Sigmoid colon (tissue), 7 donors: ENCODE results near the gene ASPRV1. TPM values are rescaled to one million over a fixed set of nuclear protein-coding genes. Genes with fewer than 3 reads are reported as not detected.

Source experiments
- DNase-seq: peaks from one replicate; pipeline ENCODE4 v3.0.0-alpha.2; 2019
- H3K27ac ChIP-seq, 4 donors: fragments of 200-600 bp; sonication (generic); one replicate each; pipeline ENCODE4 v1.5.1; 2016 to 2019; ENCODE audit warnings: mild to moderate bottlenecking in 1 of 4
- H3K27me3 ChIP-seq, 3 donors: fragments of 200-600 bp; sonication (generic); one replicate each; pipeline ENCODE4 v1.5.1; 2019; ENCODE audit warnings: mild to moderate bottlenecking in 1 of 3
- H3K36me3 ChIP-seq, 4 donors: fragments of 200-600 bp; sonication (generic); one replicate each; pipeline ENCODE4 v1.5.1; 2016 to 2019
- H3K4me1 ChIP-seq, 4 donors: fragments of 200-600 bp; sonication (generic); one replicate each; pipeline ENCODE4 v1.5.1; 2017 to 2019
- H3K4me3 ChIP-seq, 4 donors: fragments of 200-600 bp; sonication (generic); one replicate each; pipeline ENCODE4 v1.5.1; 2017 to 2019; ENCODE audit warnings: mild to moderate bottlenecking in 2 of 4, moderate library complexity in 1 of 4
- H3K9me3 ChIP-seq, 4 donors: fragments of 200-600 bp in 3 of 4; sonication (generic) in 3 of 4; one replicate each; pipeline versions ENCODE4 v1.5.1 to v1.6.1; 2013 to 2019
- EP300 ChIP-seq, 4 donors: sonication (generic); formaldehyde crosslinking; IDR thresholded peaks; one replicate each; pipeline ENCODE4 v1.6.1; 2017; ENCODE audit warnings: antibody characterized with exemption in 4 of 4
- POLR2A ChIP-seq, 2 donors: fragments of 450-650 bp; IDR thresholded peaks; one replicate each; pipeline ENCODE4 v1.6.1; 2016; ENCODE audit warnings: antibody characterized with exemption in 2 of 2, mild to moderate bottlenecking in 2 of 2, moderate library complexity in 2 of 2
- POLR2AphosphoS5 ChIP-seq, 4 donors: sonication (generic); formaldehyde crosslinking; IDR thresholded peaks; one replicate each; pipeline ENCODE4 v1.6.1; 2017; ENCODE audit warnings: antibody characterized with exemption in 4 of 4
- WGBS, 2 donors: extraction: QIAGEN DNeasy Blood & Tissue Kit; methylation state at CpG; one replicate each; pipeline ENCODE4 v1.1.7; 2013; 5-methylcytosine and 5-hydroxymethylcytosine counted together
- intact Hi-C: fragments of 100-400 bp; cut with DNase I; formaldehyde crosslinking; loops from one replicate; pipeline ENCODE4 v1.15.1; 2023
- polyA plus RNA-seq, 3 donors: library from polyadenylated mRNA; stranded (reverse); fragments of 200-250 nt; gene quantifications; one replicate each; pipeline ENCODE4 v1.2.3, GENCODE V29; 2013
- total RNA-seq, 4 donors: library from RNA; depleted of rRNA; stranded (reverse); fragments of >200 nt; gene quantifications; one replicate each; pipeline ENCODE4 v1.1.0, GENCODE V29; 2016
- TF ChIP-seq, protein P1 (sequence below), 4 experiments: fragments of 450-650 bp in 3 of 4; fragments of 200-600 bp in 1 of 4; IDR thresholded peaks; one replicate each; pipeline ENCODE4 v1.5.1; 2016 to 2019; ENCODE audit warnings: antibody characterized with exemption in 4 of 4, mild to moderate bottlenecking in 3 of 4, moderate library complexity in 2 of 4
- donor health status: healthy with polysubstance abuse.
- donor health status: Bipolar disorder and iron deficiency.
- donor health status: healthy.

Gene ASPRV1
- total and polyA plus RNA-seq, 7 donors: 1.1 to 1.4 (median 1.2) TPM

- H3K36me3 ChIP-seq: no peaks in the 10 kb centered on the region
Observed at GRCh38 chr2:69985216-69985615, 23.8 kb upstream of the ASPRV1 start.

GRCh38 chr2:69983392-69983966 lies 22.0 kb upstream of the ASPRV1 start:
- 81 to 97% methylated on average over 3 of the region's 3 CpGs for WGBS, 2 donors

More at GRCh38 chr2:69985216-69985615, 23.8 kb upstream of the ASPRV1 start:
- intact Hi-C loops: no loop called here
- 93 to 96% methylated on average over 3 of the region's 3 CpGs for WGBS, 2 donors
- no peaks in the 10 kb centered on the region for H3K4me1 ChIP-seq
- TF ChIP-seq POLR2A (IDR thresholded peaks at IDR 0.05) (no peak), EP300 (IDR thresholded peaks at IDR 0.05) (no peak), POLR2AphosphoS5 (IDR thresholded peaks at IDR 0.05) (no peak)
- TF ChIP-seq, protein P1, sequence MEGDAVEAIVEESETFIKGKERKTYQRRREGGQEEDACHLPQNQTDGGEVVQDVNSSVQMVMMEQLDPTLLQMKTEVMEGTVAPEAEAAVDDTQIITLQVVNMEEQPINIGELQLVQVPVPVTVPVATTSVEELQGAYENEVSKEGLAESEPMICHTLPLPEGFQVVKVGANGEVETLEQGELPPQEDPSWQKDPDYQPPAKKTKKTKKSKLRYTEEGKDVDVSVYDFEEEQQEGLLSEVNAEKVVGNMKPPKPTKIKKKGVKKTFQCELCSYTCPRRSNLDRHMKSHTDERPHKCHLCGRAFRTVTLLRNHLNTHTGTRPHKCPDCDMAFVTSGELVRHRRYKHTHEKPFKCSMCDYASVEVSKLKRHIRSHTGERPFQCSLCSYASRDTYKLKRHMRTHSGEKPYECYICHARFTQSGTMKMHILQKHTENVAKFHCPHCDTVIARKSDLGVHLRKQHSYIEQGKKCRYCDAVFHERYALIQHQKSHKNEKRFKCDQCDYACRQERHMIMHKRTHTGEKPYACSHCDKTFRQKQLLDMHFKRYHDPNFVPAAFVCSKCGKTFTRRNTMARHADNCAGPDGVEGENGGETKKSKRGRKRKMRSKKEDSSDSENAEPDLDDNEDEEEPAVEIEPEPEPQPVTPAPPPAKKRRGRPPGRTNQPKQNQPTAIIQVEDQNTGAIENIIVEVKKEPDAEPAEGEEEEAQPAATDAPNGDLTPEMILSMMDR (IDR thresholded peaks at IDR 0.05): no peak
- H3K4me3 ChIP-seq: no peak overlapping the region
- DNase-seq: no peak
- no peaks in the 10 kb centered on the region for H3K27me3 ChIP-seq
- no peak overlapping the region for H3K27ac ChIP-seq
- no peaks in the 10 kb centered on the region for H3K9me3 ChIP-seq

GRCh38 chr2:69979902-69980807 lies 18.7 kb upstream of the ASPRV1 start:
- H3K4me1 ChIP-seq: no peaks in the 10 kb centered on the region
- H3K4me3 ChIP-seq: no peak overlapping the region
- WGBS, 2 donors: 82 to 86% methylated on average over 8 of the region's 8 CpGs
- no peaks in the 10 kb centered on the region for H3K36me3 ChIP-seq
- intact Hi-C loops: no loop called here
- TF ChIP-seq, protein P1 (IDR thresholded peaks at IDR 0.05): no peak
- TF ChIP-seq POLR2A (IDR thresholded peaks at IDR 0.05) (no peak), EP300 (IDR thresholded peaks at IDR 0.05) (no peak), POLR2AphosphoS5 (IDR thresholded peaks at IDR 0.05) (no peak)
- H3K27ac ChIP-seq: no peak overlapping the region
- no peaks in the 10 kb centered on the region for H3K9me3 ChIP-seq
- no peaks in the 10 kb centered on the region for H3K27me3 ChIP-seq
- DNase-seq: no peak

More at GRCh38 chr2:69983392-69983966, 22.0 kb upstream of the ASPRV1 start:
- Histone ChIP-seq H3K4me1 (no peaks in the 10 kb centered on the region), H3K36me3 (no peaks in the 10 kb centered on the region), H3K9me3 (no peaks in the 10 kb centered on the region), H3K4me3 (no peak overlapping the region), H3K27ac (no peak overlapping the region), H3K27me3 (no peaks in the 10 kb centered on the region)
- intact Hi-C loops: no loop called here
- DNase-seq: no peak
- no peak for TF ChIP-seq POLR2A (IDR thresholded peaks at IDR 0.05)
- no peak for TF ChIP-seq EP300 (IDR thresholded peaks at IDR 0.05)
- TF ChIP-seq POLR2AphosphoS5 (IDR thresholded peaks at IDR 0.05): no peak
- TF ChIP-seq, protein P1 (IDR thresholded peaks at IDR 0.05): no peak

DNA sequence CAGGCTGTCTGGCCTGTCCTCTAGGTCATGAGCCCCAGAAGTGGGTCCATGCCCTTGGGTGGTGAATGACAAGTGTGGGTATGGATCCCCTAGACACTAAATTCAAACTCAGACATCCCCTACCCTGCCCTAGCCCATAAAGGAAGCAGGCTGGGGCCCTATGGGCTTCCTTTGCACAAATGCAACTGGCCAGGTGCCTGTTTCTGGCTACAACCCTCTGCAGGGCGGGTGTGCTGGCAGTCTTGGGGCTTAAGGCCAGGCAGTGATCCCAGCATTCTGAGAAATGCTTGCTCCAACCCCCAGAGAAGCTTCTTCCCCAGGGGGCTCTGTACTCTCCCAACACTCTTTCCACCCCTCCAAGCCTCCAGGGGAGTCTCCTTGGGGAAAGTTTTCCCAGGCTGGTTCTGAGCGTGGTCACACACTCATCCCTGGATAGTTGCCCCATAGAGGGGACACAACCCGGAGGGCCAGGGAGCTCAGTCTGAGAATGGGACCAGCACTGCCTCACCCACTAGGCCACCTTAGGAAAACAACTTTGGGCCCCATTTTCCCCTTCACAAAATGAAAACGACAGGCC lies 16.6 kb upstream of the ASPRV1 start:
- no peaks in the 10 kb centered on the region for H3K36me3 ChIP-seq
- no peaks in the 10 kb centered on the region for H3K9me3 ChIP-seq
- no peaks in the 10 kb centered on the region for H3K4me1 ChIP-seq
- TF ChIP-seq, protein P1 (IDR thresholded peaks at IDR 0.05): no peak
- TF ChIP-seq EP300 (IDR thresholded peaks at IDR 0.05) (no peak), POLR2AphosphoS5 (IDR thresholded peaks at IDR 0.05) (no peak), POLR2A (IDR thresholded peaks at IDR 0.05) (no peak)
- no peak overlapping the region for H3K4me3 ChIP-seq
- DNase-seq: no peak
- H3K27me3 ChIP-seq: no peaks in the 10 kb centered on the region
- intact Hi-C loops: no loop called here
- WGBS, 2 donors: 89% methylated on average over 4 of the region's 4 CpGs
- H3K27ac ChIP-seq: no peak overlapping the region
